ENCODE measurements around the gene ANGPTL2. TPM values are rescaled to one million over a fixed set of nuclear protein-coding genes. Genes with fewer than 3 reads are reported as not detected.

The ANGPTL2 gene
- total and polyA plus RNA-seq, 2 experiments from 2014 or later = 18.0 to 25.6 TPM

Other genes starting within 250 kb of the ANGPTL2 start
- gene RALGPS1, start 207.9 kb downstream of the ANGPTL2 start, total RNA-seq = 22.1 and 22.4 TPM in 2 replicates
- 13.1 and 17.0 TPM in 2 replicates for gene RALGPS1, start 207.9 kb downstream of the ANGPTL2 start, polyA plus RNA-seq
- gene GARNL3, start 142.1 kb upstream of the ANGPTL2 start, total RNA-seq = 10.5 and 14.5 TPM in 2 replicates
- gene GARNL3, start 142.1 kb upstream of the ANGPTL2 start, polyA plus RNA-seq = 9.5 and 16.4 TPM in 2 replicates